Measurements from ENCODE around the gene AREG.

AREG gene

GRCh38 chr4:74464291-74464690 is 19.4 kb downstream of the AREG start:
- POLR2A ChIA-PET: no interaction called here
- CTCF ChIA-PET: no interaction called here
- DNase-seq (ENCODE audit: extremely low spot score): no peak
- TF ChIP-seq HDGF (IDR thresholded peaks at IDR 0.05; ENCODE audit: borderline replicate concordance): no peak
- TF ChIP-seq CTBP1 (IDR thresholded peaks at IDR 0.05; ENCODE audit: borderline replicate concordance): no peak
- no peak for TF ChIP-seq FOXK2 (IDR thresholded peaks at IDR 0.05)

GRCh38 chr4:74466242-74466641 is 21.3 kb downstream of the AREG start:
- TF ChIP-seq ELF4 (IDR thresholded peaks at IDR 0.05) (no peak), ARNT (IDR thresholded peaks at IDR 0.05) (no peak), LEF1 (IDR thresholded peaks at IDR 0.05; ENCODE audit: borderline replicate concordance) (no peak), FOXA1 (IDR thresholded peaks at IDR 0.05) (no peak), L3MBTL2 (conservative IDR thresholded peaks at IDR 0.05) (no peak), TARDBP (IDR thresholded peaks at IDR 0.05) (no peak), SUZ12 (IDR thresholded peaks at IDR 0.05) (no peak), CTBP1 (IDR thresholded peaks at IDR 0.05; ENCODE audit: borderline replicate concordance) (no peak), NFRKB (IDR thresholded peaks at IDR 0.05) (no peak), HDGF (IDR thresholded peaks at IDR 0.05; ENCODE audit: borderline replicate concordance) (no peak), SP1 (IDR thresholded peaks at IDR 0.05) (no peak), BHLHE40 (IDR thresholded peaks at IDR 0.05; ENCODE audit: borderline replicate concordance) (no peak), FOXM1 (IDR thresholded peaks at IDR 0.05; ENCODE audit: borderline replicate concordance) (no peak), FOXK2 (IDR thresholded peaks at IDR 0.05) (no peak)
- CTCF ChIA-PET: no interaction called here
- no peak for DNase-seq (ENCODE audit: extremely low spot score)
- POLR2A ChIA-PET: no interaction called here

DNA sequence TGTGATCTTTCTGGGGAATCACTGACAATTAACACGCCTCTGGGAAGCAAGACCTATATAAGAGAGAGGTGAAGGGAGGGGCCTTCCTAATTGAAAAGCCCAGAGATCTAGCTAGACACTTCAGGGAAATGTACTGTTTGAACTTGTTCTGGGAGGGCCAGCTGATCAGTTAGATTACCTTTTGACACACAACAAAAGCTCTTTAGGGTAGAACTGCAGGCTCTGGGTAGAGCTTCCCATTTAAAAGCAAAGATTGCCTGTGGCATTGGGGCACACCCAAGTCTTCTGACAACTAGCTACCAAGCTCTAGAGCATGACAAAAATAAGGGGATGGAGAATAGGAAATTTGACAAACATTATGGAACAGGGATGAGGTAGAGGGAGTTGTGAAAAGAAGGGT is 26.3 kb downstream of the AREG start:
- ChIA-PET CTCF (no interaction called here), POLR2A (no interaction called here)
- TF ChIP-seq BHLHE40 (IDR thresholded peaks at IDR 0.05; ENCODE audit: borderline replicate concordance) (no peak), NFRKB (IDR thresholded peaks at IDR 0.05) (no peak), FOXK2 (IDR thresholded peaks at IDR 0.05) (no peak), TARDBP (IDR thresholded peaks at IDR 0.05) (no peak), L3MBTL2 (conservative IDR thresholded peaks at IDR 0.05) (no peak), FOXM1 (IDR thresholded peaks at IDR 0.05; ENCODE audit: borderline replicate concordance) (no peak)
- DNase-seq (ENCODE audit: extremely low spot score): no peak

- ChIA-PET CTCF (no interaction called here), POLR2A (no interaction called here)
These were observed 28.3 kb downstream of the AREG start for GRCh38 chr4:74473155-74473811.

DNA sequence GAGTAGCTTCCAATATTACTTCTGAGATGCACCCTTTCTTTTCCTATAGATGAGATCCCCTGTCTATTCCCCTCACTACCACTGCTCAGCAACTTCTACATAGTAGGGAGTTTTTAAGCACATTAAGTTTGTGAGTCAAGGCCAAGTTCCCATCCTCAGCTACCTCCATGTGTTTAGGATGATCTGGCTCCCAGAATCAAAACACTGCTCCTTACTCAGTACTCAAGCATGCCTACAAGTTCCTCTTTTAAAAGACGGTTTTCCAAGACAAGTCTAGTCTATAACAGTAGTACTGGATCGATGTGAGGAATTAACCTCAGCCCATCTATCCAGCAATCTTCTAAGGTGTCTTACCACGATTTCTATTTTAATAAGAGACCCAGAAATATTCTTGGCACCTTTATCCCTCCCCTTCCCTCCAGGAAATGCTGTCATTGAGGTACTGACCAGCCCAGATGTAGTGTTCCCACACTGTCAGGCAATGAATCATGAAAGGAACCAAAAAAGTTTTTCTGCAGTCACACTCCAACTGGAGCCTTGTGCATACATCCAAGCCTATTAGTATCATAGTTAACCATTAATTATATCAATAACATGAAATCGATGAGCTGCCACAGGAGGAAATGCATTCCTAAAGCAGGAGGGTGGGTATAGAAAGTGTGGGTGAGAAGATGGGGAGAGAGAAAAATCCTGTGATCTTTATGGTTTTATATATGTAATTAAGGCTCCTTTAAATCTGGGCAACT is 29.6 kb downstream of the AREG start:
- TF ChIP-seq ARNT (IDR thresholded peaks at IDR 0.05) (no peak), NFRKB (IDR thresholded peaks at IDR 0.05) (no peak), FOXM1 (IDR thresholded peaks at IDR 0.05; ENCODE audit: borderline replicate concordance) (no peak), ELF4 (IDR thresholded peaks at IDR 0.05) (no peak), SP1 (IDR thresholded peaks at IDR 0.05) (no peak), FOXK2 (IDR thresholded peaks at IDR 0.05) (no peak), L3MBTL2 (conservative IDR thresholded peaks at IDR 0.05) (no peak), FOXA1 (IDR thresholded peaks at IDR 0.05) (no peak), SUZ12 (IDR thresholded peaks at IDR 0.05) (no peak), HDGF (IDR thresholded peaks at IDR 0.05; ENCODE audit: borderline replicate concordance) (no peak), LEF1 (IDR thresholded peaks at IDR 0.05; ENCODE audit: borderline replicate concordance) (no peak), CTBP1 (IDR thresholded peaks at IDR 0.05; ENCODE audit: borderline replicate concordance) (no peak), BHLHE40 (IDR thresholded peaks at IDR 0.05; ENCODE audit: borderline replicate concordance) (no peak), ZNF384 (IDR thresholded peaks at IDR 0.05) (no peak), TARDBP (IDR thresholded peaks at IDR 0.05) (no peak)
- TF ChIP-seq, protein P1, sequence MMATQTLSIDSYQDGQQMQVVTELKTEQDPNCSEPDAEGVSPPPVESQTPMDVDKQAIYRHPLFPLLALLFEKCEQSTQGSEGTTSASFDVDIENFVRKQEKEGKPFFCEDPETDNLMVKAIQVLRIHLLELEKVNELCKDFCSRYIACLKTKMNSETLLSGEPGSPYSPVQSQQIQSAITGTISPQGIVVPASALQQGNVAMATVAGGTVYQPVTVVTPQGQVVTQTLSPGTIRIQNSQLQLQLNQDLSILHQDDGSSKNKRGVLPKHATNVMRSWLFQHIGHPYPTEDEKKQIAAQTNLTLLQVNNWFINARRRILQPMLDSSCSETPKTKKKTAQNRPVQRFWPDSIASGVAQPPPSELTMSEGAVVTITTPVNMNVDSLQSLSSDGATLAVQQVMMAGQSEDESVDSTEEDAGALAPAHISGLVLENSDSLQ (IDR thresholded peaks at IDR 0.05): no peak
- ChIA-PET POLR2A (no interaction called here), CTCF (no interaction called here)
- no peak for DNase-seq (ENCODE audit: extremely low spot score)

More at GRCh38 chr4:74473155-74473811, 28.3 kb downstream of the AREG start:
- DNase-seq (ENCODE audit: extremely low spot score): no peak
- TF ChIP-seq TARDBP (IDR thresholded peaks at IDR 0.05): no peak
- no peak for TF ChIP-seq CTBP1 (IDR thresholded peaks at IDR 0.05; ENCODE audit: borderline replicate concordance)
- TF ChIP-seq L3MBTL2 (conservative IDR thresholded peaks at IDR 0.05): no peak
- no peak for TF ChIP-seq ARNT (IDR thresholded peaks at IDR 0.05)
- no peak for TF ChIP-seq LEF1 (IDR thresholded peaks at IDR 0.05; ENCODE audit: borderline replicate concordance)
- TF ChIP-seq, protein P1 (IDR thresholded peaks at IDR 0.05): no peak

DNA sequence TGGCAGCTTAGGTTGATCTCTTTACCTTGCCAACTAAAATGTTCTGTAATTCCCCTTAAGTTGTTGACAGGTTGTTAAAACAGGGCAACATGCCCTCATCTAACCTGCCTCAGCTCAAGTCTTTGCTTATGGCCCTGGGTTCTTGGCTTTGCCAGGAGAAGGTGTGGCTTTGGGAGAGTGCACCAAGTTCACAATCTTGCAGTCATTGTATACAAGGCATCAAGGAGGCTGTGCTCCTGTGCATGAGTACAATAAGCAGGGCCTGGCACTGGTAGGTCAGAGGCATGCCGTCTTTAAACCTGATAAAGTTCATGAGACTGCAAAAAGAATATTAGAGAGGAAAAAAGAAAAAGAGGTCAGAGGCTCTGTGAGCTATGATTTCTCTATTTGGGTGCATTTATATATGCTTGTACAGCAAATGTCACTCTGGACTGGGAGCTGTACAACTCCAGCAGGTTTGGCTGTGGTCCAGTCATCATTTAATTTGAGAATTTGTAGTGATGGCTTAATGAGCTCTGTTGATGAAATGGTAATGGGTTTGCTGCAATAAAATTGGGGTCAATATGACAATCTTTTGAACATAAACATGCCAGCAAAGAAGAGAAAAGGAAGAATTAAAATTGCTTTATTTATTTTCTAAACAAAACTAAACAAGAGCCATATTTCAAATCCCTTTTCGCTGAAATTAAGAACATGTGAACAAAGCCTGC is 30.3 kb downstream of the AREG start:
- POLR2A ChIA-PET: no interaction called here
- no peak for DNase-seq (ENCODE audit: extremely low spot score)
- CTCF ChIA-PET: no interaction called here
- TF ChIP-seq ELF4 (IDR thresholded peaks at IDR 0.05): no peak
- no peak for TF ChIP-seq NFRKB (IDR thresholded peaks at IDR 0.05)
- TF ChIP-seq TARDBP (IDR thresholded peaks at IDR 0.05): no peak
- no peak for TF ChIP-seq BHLHE40 (IDR thresholded peaks at IDR 0.05; ENCODE audit: borderline replicate concordance)
- TF ChIP-seq SP1 (IDR thresholded peaks at IDR 0.05): no peak
- TF ChIP-seq FOXM1 (IDR thresholded peaks at IDR 0.05; ENCODE audit: borderline replicate concordance): no peak
- TF ChIP-seq ARNT (IDR thresholded peaks at IDR 0.05): no peak
- no peak for TF ChIP-seq HDGF (IDR thresholded peaks at IDR 0.05; ENCODE audit: borderline replicate concordance)
- TF ChIP-seq CTBP1 (IDR thresholded peaks at IDR 0.05; ENCODE audit: borderline replicate concordance): no peak
- TF ChIP-seq LEF1 (IDR thresholded peaks at IDR 0.05; ENCODE audit: borderline replicate concordance): no peak
